ENCODE data around the gene TGFBR2.

TGFBR2 gene

DNA sequence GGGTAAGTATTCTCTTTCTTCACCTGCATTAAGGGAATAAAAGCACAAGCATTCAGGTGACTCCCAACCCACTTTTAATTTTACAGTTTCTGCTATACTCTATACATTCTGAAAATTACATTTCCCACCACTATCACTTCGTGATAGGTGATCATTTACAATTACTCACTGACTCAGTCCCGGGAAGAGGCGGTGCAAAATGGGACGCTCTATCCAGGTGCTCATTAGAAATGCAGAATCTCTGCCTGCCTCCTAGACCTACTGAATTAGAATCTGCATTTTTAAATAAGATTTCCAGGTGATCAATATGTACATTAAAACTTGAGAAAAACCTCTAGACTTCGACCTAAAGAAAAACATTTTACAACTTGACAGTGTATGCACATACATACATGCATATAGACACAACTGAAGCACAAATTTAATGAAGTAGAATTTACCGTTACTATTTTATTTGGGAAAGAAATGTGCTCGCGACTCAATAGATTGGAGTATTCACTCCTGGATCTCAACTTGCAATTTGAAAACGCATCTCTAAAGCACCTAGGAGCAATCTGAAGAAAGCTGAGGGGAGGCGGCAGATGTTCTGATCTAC is 598 bp upstream of the TGFBR2 start:
- H3K4me2 ChIP-seq: peak overlapping the region; percentile 18; the same call in 1 of the 2 replicates
- no peaks in the 10 kb centered on the region for H3K36me3 ChIP-seq (ENCODE audit: insufficient read depth)
- H4K20me1 ChIP-seq (ENCODE audit: insufficient read depth): no peaks in the 10 kb centered on the region
- no peaks in the 10 kb centered on the region for H3K27me3 ChIP-seq (ENCODE audit: insufficient read depth, low read depth)
- H3K27ac ChIP-seq: no peak overlapping the region
- H3K4me1 ChIP-seq (ENCODE audit: low read depth, poor library complexity, severe bottlenecking): peaks cover 16% of the 10 kb centered on the region
- TF ChIP-seq, protein P1, sequence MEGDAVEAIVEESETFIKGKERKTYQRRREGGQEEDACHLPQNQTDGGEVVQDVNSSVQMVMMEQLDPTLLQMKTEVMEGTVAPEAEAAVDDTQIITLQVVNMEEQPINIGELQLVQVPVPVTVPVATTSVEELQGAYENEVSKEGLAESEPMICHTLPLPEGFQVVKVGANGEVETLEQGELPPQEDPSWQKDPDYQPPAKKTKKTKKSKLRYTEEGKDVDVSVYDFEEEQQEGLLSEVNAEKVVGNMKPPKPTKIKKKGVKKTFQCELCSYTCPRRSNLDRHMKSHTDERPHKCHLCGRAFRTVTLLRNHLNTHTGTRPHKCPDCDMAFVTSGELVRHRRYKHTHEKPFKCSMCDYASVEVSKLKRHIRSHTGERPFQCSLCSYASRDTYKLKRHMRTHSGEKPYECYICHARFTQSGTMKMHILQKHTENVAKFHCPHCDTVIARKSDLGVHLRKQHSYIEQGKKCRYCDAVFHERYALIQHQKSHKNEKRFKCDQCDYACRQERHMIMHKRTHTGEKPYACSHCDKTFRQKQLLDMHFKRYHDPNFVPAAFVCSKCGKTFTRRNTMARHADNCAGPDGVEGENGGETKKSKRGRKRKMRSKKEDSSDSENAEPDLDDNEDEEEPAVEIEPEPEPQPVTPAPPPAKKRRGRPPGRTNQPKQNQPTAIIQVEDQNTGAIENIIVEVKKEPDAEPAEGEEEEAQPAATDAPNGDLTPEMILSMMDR (conservative IDR thresholded peaks at IDR 0.05; ENCODE audit: low read depth, low read length): no peak
- no peaks in the 10 kb centered on the region for H3K79me2 ChIP-seq (ENCODE audit: insufficient read depth, low read depth)
- H3K9ac ChIP-seq: peak overlapping the region; percentile 72; the same call in 1 of the 2 replicates
- peak overlapping the region; percentile 73; the same call in 1 of the 2 replicates for H2AFZ ChIP-seq (ENCODE audit: low read depth)
- H3K4me3 ChIP-seq (IDR thresholded peaks at IDR 0.05; ENCODE audit: insufficient read depth, low read depth, low read length): no peak overlapping the region

- H3K79me2 ChIP-seq (ENCODE audit: insufficient read depth, low read depth): no peaks in the 10 kb centered on the region
- no peak overlapping the region for H3K4me3 ChIP-seq (IDR thresholded peaks at IDR 0.05; ENCODE audit: insufficient read depth, low read depth, low read length)
Measured at GRCh38 chr3:30607032-30607833, 832 bp downstream of the TGFBR2 start.

DNA sequence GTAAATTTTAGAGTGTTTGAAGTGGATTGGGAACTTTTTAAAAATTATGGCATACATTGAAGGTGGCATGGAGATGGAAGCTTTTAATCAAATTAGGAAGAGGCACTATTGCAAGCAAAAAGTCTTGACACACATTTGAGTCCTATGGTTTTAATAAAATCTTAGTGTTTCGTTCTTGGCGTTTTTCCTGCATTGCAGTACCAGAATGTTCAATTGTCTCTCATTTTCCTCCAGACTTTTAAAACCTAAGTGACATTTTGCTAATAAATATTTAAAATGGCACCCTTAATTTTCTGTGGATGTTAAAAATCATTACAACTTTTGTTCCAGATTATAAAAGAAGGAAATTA is 2.2 kb downstream of the TGFBR2 start:
- H3K27ac ChIP-seq: no peak overlapping the region
- H2AFZ ChIP-seq (ENCODE audit: low read depth): no peak overlapping the region
- no peak overlapping the region for H3K9ac ChIP-seq
- no peak overlapping the region for H3K4me2 ChIP-seq
- TF ChIP-seq, protein P1 (conservative IDR thresholded peaks at IDR 0.05; ENCODE audit: low read depth, low read length): no peak
- no peaks in the 10 kb centered on the region for H3K36me3 ChIP-seq (ENCODE audit: insufficient read depth)
- no peaks in the 10 kb centered on the region for H3K79me2 ChIP-seq (ENCODE audit: insufficient read depth, low read depth)
- H3K27me3 ChIP-seq (ENCODE audit: insufficient read depth, low read depth): no peaks in the 10 kb centered on the region
- no peaks in the 10 kb centered on the region for H4K20me1 ChIP-seq (ENCODE audit: insufficient read depth)
- no peak overlapping the region for H3K4me3 ChIP-seq (IDR thresholded peaks at IDR 0.05; ENCODE audit: insufficient read depth, low read depth, low read length)
- H3K4me1 ChIP-seq (ENCODE audit: low read depth, poor library complexity, severe bottlenecking): no peaks in the 10 kb centered on the region

More at GRCh38 chr3:30607032-30607833, 832 bp downstream of the TGFBR2 start:
- TF ChIP-seq, protein P1 (conservative IDR thresholded peaks at IDR 0.05; ENCODE audit: low read depth, low read length): no peak
- peak overlapping the region; percentile 39; the same call in 1 of the 2 replicates for H3K4me2 ChIP-seq
- H3K27ac ChIP-seq: no peak overlapping the region
- peaks cover 13% of the 10 kb centered on the region for H3K4me1 ChIP-seq (ENCODE audit: low read depth, poor library complexity, severe bottlenecking)
- H2AFZ ChIP-seq (ENCODE audit: low read depth): peak overlapping the region; percentile 73
- H4K20me1 ChIP-seq (ENCODE audit: insufficient read depth): no peaks in the 10 kb centered on the region
- peak overlapping the region; percentile 72 for H3K9ac ChIP-seq
- H3K27me3 ChIP-seq (ENCODE audit: insufficient read depth, low read depth): no peaks in the 10 kb centered on the region
- H3K36me3 ChIP-seq (ENCODE audit: insufficient read depth): no peaks in the 10 kb centered on the region

DNA sequence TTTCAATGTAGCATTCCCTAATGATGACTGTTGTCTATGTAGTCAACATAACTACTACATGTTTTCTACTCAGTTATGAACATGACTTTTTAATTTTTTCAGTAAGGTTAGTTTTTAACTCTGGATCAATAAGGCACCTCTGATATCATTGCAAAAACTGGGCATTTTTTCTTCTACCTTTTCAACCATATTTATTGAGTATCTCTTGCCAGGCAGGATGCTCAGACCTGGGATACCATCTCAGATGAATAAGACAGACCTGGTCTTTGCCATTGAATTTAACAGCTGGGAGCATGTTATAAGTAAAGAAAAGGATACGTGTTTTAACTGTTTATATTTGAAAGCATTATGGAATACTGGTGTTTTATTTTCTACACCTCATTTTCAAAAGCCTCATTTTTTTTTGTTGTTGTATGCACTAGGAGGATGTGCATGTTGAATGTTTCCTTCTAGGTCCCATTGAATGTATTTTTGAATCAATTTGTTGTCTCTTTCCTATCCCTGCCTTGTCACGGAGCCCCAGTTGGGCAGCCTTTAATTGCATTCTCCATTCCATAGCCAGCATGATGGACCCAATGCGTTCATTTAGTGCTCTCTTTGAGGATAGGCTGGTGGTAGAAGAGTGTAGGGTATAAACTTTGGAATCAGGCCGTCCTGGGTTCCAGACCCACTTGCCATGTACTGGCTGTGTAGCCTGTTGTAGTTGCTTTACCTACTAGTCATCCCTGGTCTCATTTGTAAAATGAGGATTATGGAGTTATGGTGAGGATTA is 3.7 kb downstream of the TGFBR2 start:
- Histone ChIP-seq H3K36me3 (ENCODE audit: insufficient read depth) (no peaks in the 10 kb centered on the region), H3K27ac (no peak overlapping the region), H3K4me2 (no peak overlapping the region), H3K4me1 (ENCODE audit: low read depth, poor library complexity, severe bottlenecking) (no peaks in the 10 kb centered on the region), H4K20me1 (ENCODE audit: insufficient read depth) (no peaks in the 10 kb centered on the region), H3K79me2 (ENCODE audit: insufficient read depth, low read depth) (no peaks in the 10 kb centered on the region), H3K9ac (no peak overlapping the region), H3K4me3 (IDR thresholded peaks at IDR 0.05; ENCODE audit: insufficient read depth, low read depth, low read length) (no peak overlapping the region), H2AFZ (ENCODE audit: low read depth) (no peak overlapping the region), H3K27me3 (ENCODE audit: insufficient read depth, low read depth) (no peaks in the 10 kb centered on the region)
- TF ChIP-seq, protein P1 (conservative IDR thresholded peaks at IDR 0.05; ENCODE audit: low read depth, low read length): no peak
